ENCODE data around the gene NFAM1. TPM values are rescaled to one million over a fixed set of nuclear protein-coding genes. Genes with fewer than 3 reads are reported as not detected.

Gene NFAM1
- polyA plus RNA-seq, 1 of the 3 experiments (the other 2 are of a cell fraction), result 0.02 TPM

DNA sequence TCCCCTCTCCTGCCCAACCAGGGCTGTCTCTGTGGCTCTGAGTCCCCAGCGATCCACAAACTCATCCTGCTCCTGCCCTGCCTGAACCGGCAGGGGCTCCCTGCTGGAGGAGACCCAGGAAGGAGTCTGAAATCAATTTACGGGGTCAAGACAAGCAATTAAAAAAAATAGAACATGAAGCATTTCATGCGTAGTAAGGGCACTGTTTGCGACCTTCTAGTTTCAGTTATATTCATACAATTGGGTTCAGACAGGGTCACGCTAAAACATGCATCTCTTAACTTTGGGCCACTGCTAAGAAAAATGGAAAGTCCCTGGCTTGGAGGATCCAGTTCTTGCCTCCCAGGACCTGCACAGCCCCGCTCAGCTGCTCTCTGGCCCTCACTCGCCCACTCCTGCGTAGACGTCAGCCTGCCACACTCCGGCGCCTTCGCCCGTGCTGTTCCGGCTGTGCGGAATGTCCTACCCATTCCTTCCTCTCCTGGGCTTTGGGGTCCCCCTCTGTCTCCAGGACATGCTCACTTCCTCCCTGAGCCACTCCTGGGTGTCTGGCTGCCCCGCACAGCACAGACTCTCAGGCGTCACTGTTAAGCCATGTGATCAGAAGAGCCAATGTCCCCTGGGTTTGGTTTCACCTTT is 12.8 kb downstream of the NFAM1 start:
- Histone ChIP-seq H3K36me3 (replicated peaks in 1 of 2; ENCODE audit: control insufficient read depth in 1 of 2, insufficient read depth in 2 of 2, low read length in 1 of 2) (no peaks in the 10 kb centered on the region), H3K4me2 (no peak overlapping the region), H3K9me3 (no peaks in the 10 kb centered on the region), H3K4me1 (ENCODE audit: control insufficient read depth in 1 of 2, insufficient read depth in 2 of 2, low read depth in 1 of 2, low read length in 1 of 2) (no peaks in the 10 kb centered on the region), H3K27me3 (ENCODE audit: insufficient read depth) (no peaks in the 10 kb centered on the region), H2AFZ (ENCODE audit: low read depth) (no peak overlapping the region), H3K4me3 (ENCODE audit: low read depth in 2 of 2, low read length in 1 of 2) (no peak overlapping the region), H3K27ac (ENCODE audit: low read depth in 2 of 2, low read length in 1 of 2) (no peak overlapping the region), H3K9me2 (no peaks in the 10 kb centered on the region), H3K79me2 (ENCODE audit: insufficient read depth) (no peaks in the 10 kb centered on the region), H3K9ac (no peak overlapping the region), H4K20me1 (ENCODE audit: insufficient read depth) (no peaks in the 10 kb centered on the region), H3F3A (replicated peaks; ENCODE audit: insufficient read depth) (no peaks in the 10 kb centered on the region)
- WGBS (ENCODE audit: low lambda C conversion rate), result 87% methylated on average over 13 of the region's 18 CpGs
- ChIA-PET POLR2A (no interaction called here), CTCF (no interaction called here)
- no peak for DNase-seq
- TF ChIP-seq, protein P1, sequence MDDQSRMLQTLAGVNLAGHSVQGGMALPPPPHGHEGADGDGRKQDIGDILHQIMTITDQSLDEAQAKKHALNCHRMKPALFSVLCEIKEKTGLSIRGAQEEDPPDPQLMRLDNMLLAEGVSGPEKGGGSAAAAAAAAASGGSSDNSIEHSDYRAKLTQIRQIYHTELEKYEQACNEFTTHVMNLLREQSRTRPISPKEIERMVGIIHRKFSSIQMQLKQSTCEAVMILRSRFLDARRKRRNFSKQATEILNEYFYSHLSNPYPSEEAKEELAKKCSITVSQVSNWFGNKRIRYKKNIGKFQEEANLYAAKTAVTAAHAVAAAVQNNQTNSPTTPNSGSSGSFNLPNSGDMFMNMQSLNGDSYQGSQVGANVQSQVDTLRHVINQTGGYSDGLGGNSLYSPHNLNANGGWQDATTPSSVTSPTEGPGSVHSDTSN (IDR thresholded peaks at IDR 0.05), result no peak
- TF ChIP-seq FOSL2 (IDR thresholded peaks at IDR 0.05; ENCODE audit: borderline replicate concordance, low read depth), result no peak

DNA sequence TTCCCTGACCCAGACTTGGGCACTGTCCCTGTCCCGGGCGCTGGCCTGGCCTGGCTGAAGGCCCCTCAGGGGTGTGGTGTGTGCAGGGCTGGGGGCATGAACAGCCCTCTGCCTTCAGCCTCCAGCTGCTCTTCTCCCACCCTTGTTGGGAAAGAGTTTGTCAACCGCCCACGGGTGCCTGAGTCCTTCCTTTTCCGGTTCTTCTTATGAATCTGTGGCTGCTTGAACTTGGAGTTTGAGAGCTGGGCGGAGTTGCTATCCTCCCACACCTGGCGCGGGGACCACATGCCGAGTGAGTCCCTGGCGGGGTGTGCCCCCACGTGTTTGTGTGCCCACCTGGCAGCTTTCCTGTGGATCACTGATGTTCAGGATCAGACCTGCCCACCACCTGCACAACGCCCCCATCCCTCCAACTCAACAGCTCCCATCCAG is 13.4 kb downstream of the NFAM1 start:
- ChIA-PET POLR2A (no interaction called here), CTCF (no interaction called here)
- Histone ChIP-seq H3K36me3 (replicated peaks in 1 of 2; ENCODE audit: control insufficient read depth in 1 of 2, insufficient read depth in 2 of 2, low read length in 1 of 2) (no peaks in the 10 kb centered on the region), H3K4me2 (no peak overlapping the region), H3K27me3 (ENCODE audit: insufficient read depth) (no peaks in the 10 kb centered on the region), H3F3A (replicated peaks; ENCODE audit: insufficient read depth) (no peaks in the 10 kb centered on the region), H3K9me2 (no peaks in the 10 kb centered on the region), H3K4me3 (ENCODE audit: low read depth in 2 of 2, low read length in 1 of 2) (no peak overlapping the region), H3K9ac (no peak overlapping the region), H3K9me3 (no peaks in the 10 kb centered on the region), H3K4me1 (ENCODE audit: control insufficient read depth in 1 of 2, insufficient read depth in 2 of 2, low read depth in 1 of 2, low read length in 1 of 2) (no peaks in the 10 kb centered on the region), H4K20me1 (ENCODE audit: insufficient read depth) (no peaks in the 10 kb centered on the region), H3K27ac (ENCODE audit: low read depth in 2 of 2, low read length in 1 of 2) (no peak overlapping the region), H2AFZ (ENCODE audit: low read depth) (no peak overlapping the region), H3K79me2 (ENCODE audit: insufficient read depth) (no peaks in the 10 kb centered on the region)
- DNase-seq, result no peak
- TF ChIP-seq EZH2phosphoT487 (IDR thresholded peaks at IDR 0.05; ENCODE audit: borderline replicate concordance, low read depth) (no peak), FOXM1 (IDR thresholded peaks at IDR 0.05; ENCODE audit: low read depth) (no peak), EP300 (IDR thresholded peaks at IDR 0.05; ENCODE audit: borderline replicate concordance in 1 of 2, low read depth in 1 of 2, low read length in 1 of 2) (no peak), MXI1 (IDR thresholded peaks at IDR 0.05; ENCODE audit: low read depth, low read length) (no peak)
- TF ChIP-seq, protein P1 (IDR thresholded peaks at IDR 0.05), result no peak
- no CpG with 5 or more reads among the region's 12 CpGs for WGBS (ENCODE audit: low lambda C conversion rate)

DNA sequence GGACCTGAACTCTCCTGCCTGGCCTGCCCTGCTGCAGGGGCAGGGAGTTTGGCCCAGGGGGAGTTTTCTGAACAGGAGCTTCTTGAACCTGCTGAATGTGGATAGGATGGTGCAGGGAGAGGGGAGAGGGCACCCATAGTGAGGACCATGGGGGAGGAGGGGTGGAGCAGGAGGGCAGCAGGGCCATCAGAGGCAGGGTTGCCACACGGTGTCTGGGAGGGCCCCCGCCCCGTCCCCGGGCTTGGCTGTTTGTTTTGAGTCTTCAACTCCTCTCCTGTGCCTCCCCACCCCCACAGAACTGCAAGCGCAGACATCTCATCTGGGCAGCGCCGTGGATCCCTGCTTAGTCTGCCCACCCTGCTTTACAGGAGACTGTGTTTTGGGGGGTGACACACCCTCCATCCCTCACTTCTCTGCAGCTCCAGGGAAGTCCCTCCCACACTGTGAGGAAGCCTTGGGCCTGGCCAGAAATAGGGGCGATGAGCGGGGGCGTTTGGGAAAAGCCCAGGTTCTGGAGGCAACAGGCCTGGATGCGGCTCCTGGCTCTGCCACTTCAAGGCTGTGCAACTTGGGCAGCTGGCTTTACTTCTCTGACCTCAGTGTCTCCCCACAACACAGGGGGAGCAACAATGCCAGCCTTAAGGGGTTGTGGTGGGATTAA is 14.4 kb downstream of the NFAM1 start:
- WGBS (ENCODE audit: low lambda C conversion rate), result 56% methylated on average over 5 of the region's 11 CpGs
- CTCF ChIA-PET, result interaction anchor here (1.1 kb wide), 1 partner anchor 26 kb away, joined by 3 read pairs; no protein-coding TSS in a partner anchor

More for the DNA sequence above, 14.4 kb downstream of the NFAM1 start:
- Histone ChIP-seq H3K27ac (ENCODE audit: low read depth in 2 of 2, low read length in 1 of 2) (no peak overlapping the region), H3K27me3 (ENCODE audit: insufficient read depth) (no peaks in the 10 kb centered on the region), H3K4me2 (no peak overlapping the region), H3K9me2 (no peaks in the 10 kb centered on the region), H3K9ac (no peak overlapping the region), H3F3A (replicated peaks; ENCODE audit: insufficient read depth) (no peaks in the 10 kb centered on the region), H2AFZ (ENCODE audit: low read depth) (no peak overlapping the region), H3K4me3 (ENCODE audit: low read depth in 2 of 2, low read length in 1 of 2) (no peak overlapping the region), H3K79me2 (ENCODE audit: insufficient read depth) (no peaks in the 10 kb centered on the region), H4K20me1 (ENCODE audit: insufficient read depth) (no peaks in the 10 kb centered on the region), H3K4me1 (ENCODE audit: control insufficient read depth in 1 of 2, insufficient read depth in 2 of 2, low read depth in 1 of 2, low read length in 1 of 2) (no peaks in the 10 kb centered on the region; a peak in 1 of 4 replicates), H3K36me3 (replicated peaks in 1 of 2; ENCODE audit: control insufficient read depth in 1 of 2, insufficient read depth in 2 of 2, low read length in 1 of 2) (no peaks in the 10 kb centered on the region), H3K9me3 (no peaks in the 10 kb centered on the region)
- no peak for TF ChIP-seq SMC3 (IDR thresholded peaks at IDR 0.05; ENCODE audit: low read depth, low read length)
- no peak for TF ChIP-seq NRF1 (IDR thresholded peaks at IDR 0.05; ENCODE audit: low read depth, low read length)
- TF ChIP-seq GATA2 (CRISPR knock-in tag; IDR thresholded peaks at IDR 0.05), result no peak
- no peak for TF ChIP-seq JUND (IDR thresholded peaks at IDR 0.05)
- no peak for TF ChIP-seq MXI1 (IDR thresholded peaks at IDR 0.05; ENCODE audit: low read depth, low read length)
- TF ChIP-seq FOXM1 (IDR thresholded peaks at IDR 0.05; ENCODE audit: low read depth), result no peak
- TF ChIP-seq CHD2 (IDR thresholded peaks at IDR 0.05; ENCODE audit: low read length, partially characterized antibody), result no peak
- TF ChIP-seq EP300 (IDR thresholded peaks at IDR 0.05; ENCODE audit: borderline replicate concordance in 1 of 2, low read depth in 1 of 2, low read length in 1 of 2), result no peak
- TF ChIP-seq FOXJ3 (CRISPR knock-in tag; IDR thresholded peaks at IDR 0.05), result no peak
- TF ChIP-seq SIN3A (IDR thresholded peaks at IDR 0.05; ENCODE audit: borderline replicate concordance, low read depth, low read length), result no peak
- no peak for TF ChIP-seq FOSL2 (IDR thresholded peaks at IDR 0.05; ENCODE audit: borderline replicate concordance, low read depth)
- no peak for TF ChIP-seq YY1 (IDR thresholded peaks at IDR 0.05; ENCODE audit: low read depth)
- TF ChIP-seq RXRA (IDR thresholded peaks at IDR 0.05; ENCODE audit: borderline replicate concordance, low read depth), result no peak
- no peak for TF ChIP-seq RFX5 (IDR thresholded peaks at IDR 0.05; ENCODE audit: low read length)
- no peak for TF ChIP-seq RAD21 (IDR thresholded peaks at IDR 0.05; ENCODE audit: low read length)
- TF ChIP-seq TCF12 (IDR thresholded peaks at IDR 0.05), result no peak
- TF ChIP-seq, protein P2, sequence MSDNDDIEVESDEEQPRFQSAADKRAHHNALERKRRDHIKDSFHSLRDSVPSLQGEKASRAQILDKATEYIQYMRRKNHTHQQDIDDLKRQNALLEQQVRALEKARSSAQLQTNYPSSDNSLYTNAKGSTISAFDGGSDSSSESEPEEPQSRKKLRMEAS (IDR thresholded peaks at IDR 0.05; ENCODE audit: low read depth), result no peak
- no peak for TF ChIP-seq ELF1 (IDR thresholded peaks at IDR 0.05)
- DNase-seq, result no peak
- POLR2A ChIA-PET, result no interaction called here

Measured in SK-N-SH (cell line).